HepG2 (cell line): Measurements from ENCODE around the gene SOCS3. TPM values are rescaled to one million over a fixed set of nuclear protein-coding genes. Genes with fewer than 3 reads are reported as not detected.

Experiments used
- CEBPB ChIP-seq: IDR thresholded peaks from 2 replicates; pipeline ENCODE4 v1.6.1; 2011; ENCODE audit warnings: low read depth, low read length, improper control_type of control experiment, borderline replicate concordance
- ELF1 ChIP-seq: sonication (generic); formaldehyde crosslinking; IDR thresholded peaks from 2 replicates; pipeline ENCODE4 v1.4.0; 2020; ENCODE audit warnings: missing genetic modification reagents
- KDM1A ChIP-seq: IDR thresholded peaks from 2 replicates; pipeline ENCODE4 v1.6.1; 2016; ENCODE audit warnings: missing compliant biosample characterization
- KLF16 ChIP-seq, 2 experiments: sonication (generic) in 1 of 2; formaldehyde crosslinking in 1 of 2; IDR thresholded peaks; 2 replicates each; pipeline versions ENCODE4 v1.6.1 to v1.8.0; 2016 to 2023; ENCODE audit warnings: missing genetic modification reagents in 2 of 2, missing compliant biosample characterization in 1 of 2
- TBX2 ChIP-seq: sonication (generic); formaldehyde crosslinking; IDR thresholded peaks from 2 replicates; pipeline ENCODE4 v1.5.0; 2020; ENCODE audit warnings: missing genetic modification reagents, mild to moderate bottlenecking, borderline replicate concordance
- XRCC5 ChIP-seq: fragments of 200-400 bp; formaldehyde crosslinking; optimal IDR thresholded peaks from 2 replicates; pipeline ENCODE3; 2017; ENCODE audit warnings: mild to moderate bottlenecking, low read length
- ZMYM3 ChIP-seq: sonication (generic); formaldehyde crosslinking; IDR thresholded peaks from 2 replicates; pipeline ENCODE4 v1.5.1; 2020; ENCODE audit warnings: mild to moderate bottlenecking, missing genetic modification reagents
- ZSCAN21 ChIP-seq: sonication (generic); formaldehyde crosslinking; IDR thresholded peaks from 2 replicates; pipeline ENCODE4 v1.8.0; 2022; ENCODE audit warnings: mild to moderate bottlenecking, missing genetic modification reagents, moderate library complexity, borderline replicate concordance
- polyA plus RNA-seq, 8 experiments: library from polyadenylated mRNA; depleted of rRNA in 3 of 8; stranded (reverse) in 7 of 8; unstranded in 1 of 8; fragments of >200 nt; fragmentation: Illumina TruSeq in 4 of 8; extraction: Trizol in 4 of 8; gene quantifications; 2 replicates each; pipeline versions ENCODE4 v1.2.1 to v1.2.3, GENCODE V29; 2011 to 2016; ENCODE audit warnings: low read depth in 4 of 8, missing spikeins in 1 of 8, mixed read lengths in 1 of 8; ENCODE audit not compliant: insufficient read depth in 1 of 8
- total RNA-seq, 5 experiments: library from RNA; depleted of rRNA; stranded (reverse); fragments of >200 nt; fragmentation: Illumina TruSeq; extraction: Trizol; gene quantifications; 2 replicates each; pipeline ENCODE4 v1.2.3, GENCODE V29; 2016; ENCODE audit warnings: low read depth in 1 of 5
- TF ChIP-seq, protein P1 (sequence below): sonication (generic); formaldehyde crosslinking; IDR thresholded peaks from 2 replicates; pipeline ENCODE4 v1.4.0; 2020; ENCODE audit warnings: mild to moderate bottlenecking, missing genetic modification reagents
- TF ChIP-seq, protein P2 (sequence below): sonication (generic); formaldehyde crosslinking; IDR thresholded peaks from 2 replicates; pipeline ENCODE4 v1.4.0; 2020; ENCODE audit warnings: missing genetic modification reagents

The SOCS3 gene
- total and polyA plus RNA-seq, 2 of the 13 experiments (the other 11 are each of a cell fraction or from before 2014, with no cell fraction given): 0.77 to 2.4 TPM

DNA sequence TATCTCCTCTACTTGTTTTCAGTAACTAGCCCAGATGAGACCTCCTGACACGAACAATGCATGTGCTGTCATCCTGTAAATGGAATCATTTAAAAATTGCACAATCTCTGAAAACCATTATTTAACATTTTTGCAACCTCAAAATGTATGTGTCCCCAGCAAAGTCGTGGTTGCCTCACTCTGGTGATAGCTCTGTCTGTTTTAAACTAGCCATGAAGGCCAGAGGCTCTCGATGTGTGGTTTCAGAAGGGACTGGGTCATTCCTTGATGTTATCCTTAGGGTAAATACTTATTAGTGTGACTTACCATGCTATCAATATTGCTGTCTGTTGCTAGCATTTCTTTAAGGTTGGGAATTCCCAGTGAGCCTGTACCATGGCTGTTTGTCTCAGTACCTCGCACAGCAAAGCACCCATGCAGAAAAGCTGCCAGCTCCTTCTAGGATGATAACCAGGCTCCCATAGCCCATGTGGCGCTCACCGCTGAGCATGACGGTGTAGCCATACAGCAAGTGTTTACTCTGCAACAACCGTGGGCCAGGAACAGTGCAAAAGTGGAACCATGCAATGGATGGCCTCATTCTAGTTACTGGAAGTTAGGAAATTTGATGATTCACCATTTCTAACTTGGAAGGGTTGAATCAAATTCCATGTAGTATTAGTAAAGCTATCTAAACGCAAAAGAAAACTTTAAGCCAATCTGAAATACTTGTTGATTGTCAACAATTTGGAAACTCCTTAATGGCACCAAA is 15.7 kb upstream of the SOCS3 start (continued):
- TF ChIP-seq TBX2 (peak; percentile 42; the same call in 1 of the 2 replicates), KDM1A (peak; percentile 47; the same call in 1 of the 2 replicates), ZSCAN21 (CRISPR knock-in tag) (peak; percentile 25; the same call in 1 of the 2 replicates), ELF1 (peak; percentile 23), ZMYM3 (CRISPR knock-in tag) (peak; percentile 61), CEBPB (peak; percentile 97), KLF16 (CRISPR knock-in tag; IDR thresholded peaks at IDR 0.05) (peak in 1 of 2 experiments; percentile 32; a peak in 1 of 4 replicates), XRCC5 (peak; percentile 31)
- TF ChIP-seq, protein P1, sequence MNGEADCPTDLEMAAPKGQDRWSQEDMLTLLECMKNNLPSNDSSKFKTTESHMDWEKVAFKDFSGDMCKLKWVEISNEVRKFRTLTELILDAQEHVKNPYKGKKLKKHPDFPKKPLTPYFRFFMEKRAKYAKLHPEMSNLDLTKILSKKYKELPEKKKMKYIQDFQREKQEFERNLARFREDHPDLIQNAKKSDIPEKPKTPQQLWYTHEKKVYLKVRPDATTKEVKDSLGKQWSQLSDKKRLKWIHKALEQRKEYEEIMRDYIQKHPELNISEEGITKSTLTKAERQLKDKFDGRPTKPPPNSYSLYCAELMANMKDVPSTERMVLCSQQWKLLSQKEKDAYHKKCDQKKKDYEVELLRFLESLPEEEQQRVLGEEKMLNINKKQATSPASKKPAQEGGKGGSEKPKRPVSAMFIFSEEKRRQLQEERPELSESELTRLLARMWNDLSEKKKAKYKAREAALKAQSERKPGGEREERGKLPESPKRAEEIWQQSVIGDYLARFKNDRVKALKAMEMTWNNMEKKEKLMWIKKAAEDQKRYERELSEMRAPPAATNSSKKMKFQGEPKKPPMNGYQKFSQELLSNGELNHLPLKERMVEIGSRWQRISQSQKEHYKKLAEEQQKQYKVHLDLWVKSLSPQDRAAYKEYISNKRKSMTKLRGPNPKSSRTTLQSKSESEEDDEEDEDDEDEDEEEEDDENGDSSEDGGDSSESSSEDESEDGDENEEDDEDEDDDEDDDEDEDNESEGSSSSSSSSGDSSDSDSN (CRISPR knock-in tag): peak; percentile 39; the same call in 1 of the 2 replicates
- TF ChIP-seq, protein P2, sequence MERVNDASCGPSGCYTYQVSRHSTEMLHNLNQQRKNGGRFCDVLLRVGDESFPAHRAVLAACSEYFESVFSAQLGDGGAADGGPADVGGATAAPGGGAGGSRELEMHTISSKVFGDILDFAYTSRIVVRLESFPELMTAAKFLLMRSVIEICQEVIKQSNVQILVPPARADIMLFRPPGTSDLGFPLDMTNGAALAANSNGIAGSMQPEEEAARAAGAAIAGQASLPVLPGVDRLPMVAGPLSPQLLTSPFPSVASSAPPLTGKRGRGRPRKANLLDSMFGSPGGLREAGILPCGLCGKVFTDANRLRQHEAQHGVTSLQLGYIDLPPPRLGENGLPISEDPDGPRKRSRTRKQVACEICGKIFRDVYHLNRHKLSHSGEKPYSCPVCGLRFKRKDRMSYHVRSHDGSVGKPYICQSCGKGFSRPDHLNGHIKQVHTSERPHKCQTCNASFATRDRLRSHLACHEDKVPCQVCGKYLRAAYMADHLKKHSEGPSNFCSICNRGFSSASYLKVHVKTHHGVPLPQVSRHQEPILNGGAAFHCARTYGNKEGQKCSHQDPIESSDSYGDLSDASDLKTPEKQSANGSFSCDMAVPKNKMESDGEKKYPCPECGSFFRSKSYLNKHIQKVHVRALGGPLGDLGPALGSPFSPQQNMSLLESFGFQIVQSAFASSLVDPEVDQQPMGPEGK: peak; percentile 38; the same call in 1 of the 2 replicates
